A549 (cell line): ENCODE data around the gene DNAH5. TPM values are rescaled to one million over a fixed set of nuclear protein-coding genes. Genes with fewer than 3 reads are reported as not detected.

Experiments used
- ATAC-seq, 2 experiments: fragments of 200-7000 bp in 1 of 2; fragments of >200 bp in 1 of 2; cut with Nextera tagmentation in 1 of 2; cut with Tn5 transposase in 1 of 2; 3 replicates each; pipeline versions ENCODE4 v1.8.0 to v1.9.1; 2018 to 2020; ENCODE audit warnings: mild to moderate bottlenecking in 1 of 2, moderate library complexity in 1 of 2
- CTCF ChIA-PET: fragments of 300-600 bp; sonication (Branson Sonifier 250); formaldehyde crosslinking; extraction: SDS; loops from one replicate; lab custom pipeline; 2021; ENCODE audit warnings: antibody characterized with exemption, inconsistent platforms; lab: Yijun Ruan, JAX
- POLR2A ChIA-PET: fragments of 350-600 bp; formaldehyde crosslinking; extraction: SDS; loops from one replicate; lab custom pipeline; 2021; ENCODE audit warnings: antibody characterized with exemption, inconsistent platforms; lab: Yijun Ruan, JAX
- DNase-seq, 2 experiments: peaks; one replicate each; pipeline versions ENCODE4 v3.0.0 to v3.0.0-alpha.2; 2011 to 2016; ENCODE audit warnings: low read depth in 1 of 2, low spot score in 1 of 2
- FAIRE-seq: peaks from 2 replicates; lab custom pipeline; 2011; peaks lifted over from hg19 to GRCh38; lab: Jason Lieb, UNC
- H3K27ac ChIP-seq, 2 experiments: fragments of >200 bp; sonication (Bioruptor Twin); formaldehyde crosslinking; 3 replicates each; pipeline ENCODE4 v1.5.1; 2016 to 2017
- H3K4me1 ChIP-seq: fragments of >200 bp; sonication (Bioruptor Twin); formaldehyde crosslinking; 3 replicates; pipeline ENCODE4 v1.6.1; 2016
- H3K4me2 ChIP-seq: fragments of >200 bp; sonication (Bioruptor Twin); formaldehyde crosslinking; 3 replicates; pipeline ENCODE4 v1.6.1; 2016
- H3K4me3 ChIP-seq: fragments of >200 bp; sonication (Bioruptor Twin); formaldehyde crosslinking; 3 replicates; pipeline ENCODE4 v1.5.1; 2016
- H3K9me3 ChIP-seq: fragments of >200 bp; sonication (Bioruptor Twin); formaldehyde crosslinking; 3 replicates; pipeline ENCODE4 v1.6.1; 2016
- BCL3 ChIP-seq: fragments of >200 bp; sonication (Bioruptor Twin); formaldehyde crosslinking; IDR thresholded peaks from 3 replicates; pipeline ENCODE4 v1.6.1; 2016
- CBX2 ChIP-seq: fragments of 200-600 bp; sonication (generic); IDR thresholded peaks from 2 replicates; pipeline ENCODE4 v1.6.1; 2016; ENCODE audit warnings: low read depth, mild to moderate bottlenecking, borderline replicate concordance
- CEBPB ChIP-seq, 2 experiments: fragments of >200 bp in 1 of 2; sonication (Bioruptor Twin) in 1 of 2; formaldehyde crosslinking in 1 of 2; IDR thresholded peaks; 2 replicates each; pipeline ENCODE4 v1.6.1; 2012 to 2016
- CHD4 ChIP-seq: fragments of 200-600 bp; sonication (generic); IDR thresholded peaks from 2 replicates; pipeline ENCODE4 v1.6.1; 2016; ENCODE audit warnings: antibody characterized with exemption, mild to moderate bottlenecking, borderline replicate concordance
- E2F6 ChIP-seq: IDR thresholded peaks from 2 replicates; pipeline ENCODE4 v1.6.1; 2012; ENCODE audit warnings: low read depth, borderline replicate concordance
- EHF ChIP-seq: fragments of 250-450 bp; sonication (Bioruptor Pico); IDR thresholded peaks from 2 replicates; pipeline ENCODE4 v1.5.0; 2020; ENCODE audit warnings: mild to moderate bottlenecking
- FOSB ChIP-seq: fragments of 250-450 bp; sonication (Bioruptor Pico); IDR thresholded peaks from 2 replicates; pipeline ENCODE4 v1.5.0; 2020; ENCODE audit warnings: mild to moderate bottlenecking, moderate library complexity
- FOXS1 ChIP-seq: fragments of 250-450 bp; sonication (Bioruptor Pico); IDR thresholded peaks from 2 replicates; pipeline ENCODE4 v1.5.0; 2020; ENCODE audit warnings: mild to moderate bottlenecking, moderate library complexity
- GATA3 ChIP-seq: IDR thresholded peaks from 2 replicates; pipeline ENCODE4 v1.6.1; 2012; ENCODE audit warnings: borderline replicate concordance
- HDAC2 ChIP-seq: fragments of 200-600 bp; sonication (generic); IDR thresholded peaks from 2 replicates; pipeline ENCODE4 v1.6.1; 2016
- HES2 ChIP-seq: fragments of >200 bp; sonication (Bioruptor Twin); formaldehyde crosslinking; IDR thresholded peaks from 2 replicates; pipeline ENCODE4 v1.6.1; 2016
- HEYL ChIP-seq: fragments of 250-450 bp; sonication (Bioruptor Pico); IDR thresholded peaks from 2 replicates; pipeline ENCODE4 v1.8.0; 2021; ENCODE audit warnings: mild to moderate bottlenecking, moderate library complexity
- JUNB ChIP-seq: fragments of >200 bp; sonication (Bioruptor Twin); formaldehyde crosslinking; IDR thresholded peaks from 2 replicates; pipeline ENCODE4 v1.6.1; 2016
- KDM1A ChIP-seq: fragments of 200-600 bp; sonication (generic); IDR thresholded peaks from 2 replicates; pipeline ENCODE4 v1.6.1; 2016; ENCODE audit warnings: low read depth, mild to moderate bottlenecking
- KDM5A ChIP-seq: fragments of 200-600 bp; sonication (generic); IDR thresholded peaks from 2 replicates; pipeline ENCODE4 v1.6.1; 2016; ENCODE audit warnings: antibody characterized with exemption, mild to moderate bottlenecking
- MAZ ChIP-seq: fragments of 150-350 bp; IDR thresholded peaks from 2 replicates; pipeline ENCODE4 v1.6.1; 2014; ENCODE audit warnings: antibody characterized with exemption, low read depth, low read length, borderline replicate concordance
- MYC ChIP-seq: IDR thresholded peaks from 2 replicates; pipeline ENCODE4 v1.6.1; 2012; ENCODE audit warnings: mild to moderate bottlenecking, inconsistent platforms, low read length, improper control_type of control experiment, borderline replicate concordance
- NPAS2 ChIP-seq: fragments of 250-450 bp; sonication (Bioruptor Pico); IDR thresholded peaks from 2 replicates; pipeline ENCODE4 v1.8.0; 2022; ENCODE audit warnings: mild to moderate bottlenecking, moderate library complexity, borderline replicate concordance
- NR3C1 ChIP-seq: fragments of >200 bp; sonication (Bioruptor Twin); formaldehyde crosslinking; IDR thresholded peaks from 3 replicates; pipeline ENCODE4 v1.6.1; 2017
- RCOR1 ChIP-seq: fragments of 150-350 bp; IDR thresholded peaks from 2 replicates; pipeline ENCODE4 v1.6.1; 2014; ENCODE audit warnings: antibody characterized with exemption, low read length, low read depth
- REST ChIP-seq: fragments of 200-600 bp; sonication (generic); IDR thresholded peaks from 2 replicates; pipeline ENCODE4 v1.6.1; 2016; ENCODE audit warnings: antibody characterized with exemption, mild to moderate bottlenecking, moderate library complexity
- TP53 ChIP-seq: fragments of 250-450 bp; sonication (Bioruptor Pico); IDR thresholded peaks from 2 replicates; pipeline ENCODE4 v1.5.0; 2021; ENCODE audit warnings: mild to moderate bottlenecking, moderate library complexity
- WGBS: methylation state at CpG from one replicate; pipeline ENCODE4 v1.1.6; 2017; ENCODE audit errors: missing lambda C conversion rate; 5-methylcytosine and 5-hydroxymethylcytosine counted together
- polyA plus RNA-seq, 4 experiments: library from polyadenylated mRNA; depleted of rRNA in 3 of 4; stranded (reverse); fragments of >200 nt; fragmentation: RNase III in 1 of 4; extraction: RNeasy Plus Mini Kit Qiagen cat#74134 plus additional on column Dnase treatment in 1 of 4; gene quantifications; 2 replicates in 3 of 4; 3 replicates in 1 of 4; pipeline ENCODE4 v1.2.3, GENCODE V29; 2011 to 2017
- TF ChIP-seq, protein P1 (sequence below): IDR thresholded peaks from 2 replicates; pipeline ENCODE4 v1.6.1; 2012

Gene DNAH5
- polyA plus RNA-seq, 2 of the 4 experiments (the other 2 are of a cell fraction) = 0.15 to 1.0 TPM

- POLR2A ChIA-PET = no interaction called here
- no peak overlapping the region for H3K4me3 ChIP-seq
- WGBS = 7% methylated on average over 9 of the region's 9 CpGs
- TF ChIP-seq JUNB (no peak), KDM5A (no peak), NR3C1 (no peak)
- TF ChIP-seq, all 56 proteins: peak for 0
- CTCF ChIA-PET = interaction anchor here (0.6 to 1.1 kb wide), 2 partner anchors 217 to 256 kb away, joined by 3 to 4 read pairs; no protein-coding TSS in a partner anchor
- H3K4me2 ChIP-seq = peak overlapping the region; percentile 45
- H3K4me1 ChIP-seq = 0 out of 3 replicates have a peak, but pooled peaks cover 9% of the 10 kb centered on the region
- no peak overlapping the region for H3K27ac ChIP-seq
- DNase-seq = peak; percentile 17 to 23
- FAIRE-seq = no peak
- ATAC-seq = peak; percentile 92 to 94
- no peaks in the 10 kb centered on the region for H3K9me3 ChIP-seq
Measured at GRCh38 chr5:13695076-13695712, 249.3 kb downstream of the DNAH5 start.

DNA sequence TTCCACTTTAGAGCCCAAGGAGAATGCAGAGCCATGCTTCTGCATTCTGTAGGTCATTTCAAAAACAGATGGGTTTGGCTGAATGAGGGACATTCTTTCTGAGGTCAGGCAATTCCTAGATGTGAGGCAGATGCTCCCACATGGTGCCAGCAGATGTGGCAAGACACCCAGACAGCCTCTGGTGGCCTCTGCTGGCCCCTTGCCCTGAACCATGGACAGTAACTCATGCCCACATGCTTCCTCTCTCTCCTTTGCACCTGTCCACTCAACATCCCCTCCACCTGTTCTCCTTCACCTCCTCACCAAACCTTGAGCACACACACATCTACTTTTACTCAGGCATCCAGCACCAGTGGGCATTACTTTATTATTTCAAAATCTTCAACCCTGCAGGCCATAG, 252.3 kb downstream of the DNAH5 start:
- no peak for DNase-seq
- POLR2A ChIA-PET = no interaction called here

GRCh38 chr5:13676531-13676930, 268.0 kb downstream of the DNAH5 start:
- Histone ChIP-seq H3K27ac (no peak overlapping the region), H3K4me2 (no peak overlapping the region)
- WGBS = 29% methylated on average over 4 of the region's 4 CpGs
- no peak for ATAC-seq
- POLR2A ChIA-PET = no interaction called here
- no peak for FAIRE-seq
- TF ChIP-seq FOSB (CRISPR knock-in tag) (no peak), CHD4 (no peak), HEYL (CRISPR knock-in tag) (no peak), REST (no peak), MYC (no peak), CEBPB (IDR thresholded peaks at IDR 0.05) (no peak), HES2 (no peak), TP53 (CRISPR knock-in tag) (no peak), HDAC2 (no peak), NPAS2 (CRISPR knock-in tag) (no peak)
- TF ChIP-seq, protein P1, sequence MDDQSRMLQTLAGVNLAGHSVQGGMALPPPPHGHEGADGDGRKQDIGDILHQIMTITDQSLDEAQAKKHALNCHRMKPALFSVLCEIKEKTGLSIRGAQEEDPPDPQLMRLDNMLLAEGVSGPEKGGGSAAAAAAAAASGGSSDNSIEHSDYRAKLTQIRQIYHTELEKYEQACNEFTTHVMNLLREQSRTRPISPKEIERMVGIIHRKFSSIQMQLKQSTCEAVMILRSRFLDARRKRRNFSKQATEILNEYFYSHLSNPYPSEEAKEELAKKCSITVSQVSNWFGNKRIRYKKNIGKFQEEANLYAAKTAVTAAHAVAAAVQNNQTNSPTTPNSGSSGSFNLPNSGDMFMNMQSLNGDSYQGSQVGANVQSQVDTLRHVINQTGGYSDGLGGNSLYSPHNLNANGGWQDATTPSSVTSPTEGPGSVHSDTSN = no peak
- TF ChIP-seq, all 56 proteins: peak for 0
- H3K4me3 ChIP-seq = no peak overlapping the region
- CTCF ChIA-PET = no interaction called here
- DNase-seq = no peak
- H3K4me1 ChIP-seq = no peaks in the 10 kb centered on the region
- H3K9me3 ChIP-seq = no peaks in the 10 kb centered on the region

More for the DNA sequence above, 252.3 kb downstream of the DNAH5 start:
- Histone ChIP-seq H3K9me3 (no peaks in the 10 kb centered on the region), H3K4me3 (no peak overlapping the region), H3K4me2 (no peak overlapping the region), H3K27ac (no peak overlapping the region), H3K4me1 (0 out of 3 replicates have a peak, but pooled peaks cover 9% of the 10 kb centered on the region)
- no peak for FAIRE-seq
- CTCF ChIA-PET = no interaction called here
- 0 out of 6 replicates have a peak, but pooled peaks of 1 of the 2 experiments have one; percentile 27 for ATAC-seq
- no peak for TF ChIP-seq MAZ
- no peak for TF ChIP-seq JUNB
- TF ChIP-seq BCL3 = no peak
- TF ChIP-seq EHF = no peak
- TF ChIP-seq CBX2 = no peak
- no peak for TF ChIP-seq FOXS1 (CRISPR knock-in tag)
- TF ChIP-seq RCOR1 = no peak
- no peak for TF ChIP-seq GATA3
- TF ChIP-seq CHD4 = no peak
- no peak for TF ChIP-seq KDM1A
- TF ChIP-seq E2F6 = no peak
